Naive thymus-derived CD8-positive, alpha-beta T cell (primary cell): ENCODE results near the gene GPR83. TPM values are rescaled to one million over a fixed set of nuclear protein-coding genes. Genes with fewer than 3 reads are reported as not detected.

Experiments
- ATAC-seq, 2 donors: fragments of 150-1000 bp; cut with Tn5 transposase in 1 of 2; sonication (Bioruptor Pico), chemical (Tn5 transposase) in 1 of 2; 1 replicate in 1 of 2; 2 replicates in 1 of 2; pipeline ENCODE4 v1.10.0; 2021; ENCODE audit warnings: mild to moderate bottlenecking in 2 of 2, moderate library complexity in 2 of 2
- POLR2A ChIA-PET: fragments of 350-600 bp; sonication (Branson Sonifier 250); formaldehyde crosslinking; loops from one replicate; lab custom pipeline; 2021; ENCODE audit warnings: antibody characterized with exemption; lab: Charles Lee
- DNase-seq, 10 donors: peaks; one replicate each; pipeline versions ENCODE4 v3.0.0 to v3.0.0-alpha.2; 2020 to 2022
- H3K27ac Mint-ChIP-seq, 10 donors: one replicate each; pipeline ENCODE4 v1.8.0; 2020 to 2022; ENCODE audit warnings: mild to moderate bottlenecking in 10 of 10, mixed read lengths in 10 of 10, moderate library complexity in 4 of 10, inconsistent platforms in 1 of 10
- H3K27me3 Mint-ChIP-seq, 5 donors: one replicate each; pipeline ENCODE4 v1.8.0; 2021 to 2022; ENCODE audit warnings: mixed read lengths in 5 of 5
- H3K36me3 Mint-ChIP-seq, 3 donors: one replicate each; pipeline ENCODE4 v1.8.0; 2020 to 2022; ENCODE audit warnings: mixed read lengths in 3 of 3, mild to moderate bottlenecking in 2 of 3, inconsistent platforms in 1 of 3
- H3K4me1 Mint-ChIP-seq, 4 donors: one replicate each; pipeline ENCODE4 v1.8.0; 2021 to 2022; ENCODE audit warnings: mixed read lengths in 4 of 4
- H3K4me3 Mint-ChIP-seq, 10 donors: one replicate each; pipeline ENCODE4 v1.8.0; 2020 to 2022; ENCODE audit warnings: mild to moderate bottlenecking in 10 of 10, mixed read lengths in 10 of 10, moderate library complexity in 6 of 10, inconsistent platforms in 1 of 10
- H3K9me3 Mint-ChIP-seq, 9 donors: one replicate each; pipeline ENCODE4 v1.8.0; 2020 to 2022; ENCODE audit warnings: mixed read lengths in 9 of 9, mild to moderate bottlenecking in 3 of 9, inconsistent platforms in 1 of 9, moderate library complexity in 1 of 9
- polyA plus RNA-seq, 3 donors: library from polyadenylated mRNA; unstranded; fragments of 300-500 nt; fragmentation: Illumina TruSeq; gene quantifications; one replicate each; pipeline ENCODE4 v1.2.3, GENCODE V29; 2021
- total RNA-seq, 8 experiments: library from RNA in 2 of 8; stranded (reverse) in 2 of 8; gene quantifications; one replicate each; pipeline ENCODE4 v1.2.3 and lab custom pipeline; 2021 to 2026

Gene GPR83
- total RNA-seq, result under 1 TPM; 0.11 to 0.29 TPM
- polyA plus RNA-seq, result under 1 TPM in 1 of 3 donors, not detected in 2; 0.14 TPM
- total RNA-seq (lab: John Stamatoyannopoulos, UW), result 0.21 to 0.71 (median 0.42) reads per million in 6 experiments

- Mint-ChIP-seq H3K27ac (no peak within 1 kb of the TSS), H3K4me1 (peaks cover 7 to 12% (median 9%) of the 10 kb centered on the region in 4 donors), H3K9me3 (peaks cover 0 to 53% (median 36%) of the 10 kb centered on the region in 9 donors), H3K27me3 (peaks cover 28 to 61% (median 50%) of the 10 kb centered on the region in 5 donors), H3K4me3 (peak within 1 kb of the TSS in 8 of 10 donors; percentile 1 to 64 (median 14)), H3K36me3 (peaks cover 3 to 22% (median 8%) of the 10 kb centered on the region in 3 donors)
- no peak for ATAC-seq
- POLR2A ChIA-PET, result no interaction called here
- no peak for DNase-seq
Observed at GRCh38 chr11:94400839-94401772, at the start of gene GPR83. TSS of gene GPR83 (minus strand) at chr11:94401419. CDS start at chr11:94401247, 172 bp downstream.

GRCh38 chr11:94450048-94450447, 48.8 kb upstream of the GPR83 start:
- Mint-ChIP-seq H3K4me3 (no peak overlapping the region), H3K27ac (no peak overlapping the region), H3K36me3 (peaks cover 12 to 68% (median 26%) of the 10 kb centered on the region in 3 donors), H3K27me3 (no peaks in the 10 kb centered on the region), H3K4me1 (peaks cover 0 to 1% (median 0%) of the 10 kb centered on the region in 4 donors), H3K9me3 (peaks cover 0 to 6% (median 0%) of the 10 kb centered on the region in 9 donors)
- POLR2A ChIA-PET, result no interaction called here
- DNase-seq, result no peak
- ATAC-seq, result no peak

GRCh38 chr11:94449437-94449836, 48.2 kb upstream of the GPR83 start:
- POLR2A ChIA-PET, result no interaction called here
- Mint-ChIP-seq H3K36me3 (peaks cover 12 to 69% (median 24%) of the 10 kb centered on the region in 3 donors), H3K27ac (no peak overlapping the region), H3K4me1 (peaks cover 0 to 1% (median 0%) of the 10 kb centered on the region in 4 donors), H3K9me3 (peaks cover 0 to 6% (median 0%) of the 10 kb centered on the region in 9 donors), H3K4me3 (no peak overlapping the region), H3K27me3 (no peaks in the 10 kb centered on the region)
- DNase-seq (no peak), ATAC-seq (no peak)

GRCh38 chr11:94449029-94449428, 47.8 kb upstream of the GPR83 start:
- Mint-ChIP-seq H3K4me1 (peaks cover 0 to 1% (median 0%) of the 10 kb centered on the region in 4 donors), H3K27ac (no peak overlapping the region), H3K27me3 (no peaks in the 10 kb centered on the region), H3K9me3 (peaks cover 0 to 6% (median 0%) of the 10 kb centered on the region in 9 donors), H3K4me3 (no peak overlapping the region), H3K36me3 (peaks cover 16 to 70% (median 28%) of the 10 kb centered on the region in 3 donors)
- DNase-seq (no peak), ATAC-seq (no peak)
- POLR2A ChIA-PET, result no interaction called here

GRCh38 chr11:94447149-94447548, 45.9 kb upstream of the GPR83 start:
- H3K27ac Mint-ChIP-seq, result no peak overlapping the region
- no peaks in the 10 kb centered on the region for H3K9me3 Mint-ChIP-seq
- POLR2A ChIA-PET, result no interaction called here
- ATAC-seq, result no peak
- no peaks in the 10 kb centered on the region for H3K4me1 Mint-ChIP-seq
- H3K4me3 Mint-ChIP-seq, result no peak overlapping the region
- H3K27me3 Mint-ChIP-seq, result no peaks in the 10 kb centered on the region
- no peak for DNase-seq
- H3K36me3 Mint-ChIP-seq, result peaks cover 11 to 77% (median 31%) of the 10 kb centered on the region in 3 donors

- ATAC-seq, result no peak
- Mint-ChIP-seq H3K4me1 (no peaks in the 10 kb centered on the region), H3K27me3 (no peaks in the 10 kb centered on the region), H3K9me3 (no peaks in the 10 kb centered on the region), H3K27ac (no peak overlapping the region), H3K36me3 (peaks cover 11 to 81% (median 42%) of the 10 kb centered on the region in 3 donors), H3K4me3 (no peak overlapping the region)
- DNase-seq, result no peak
- POLR2A ChIA-PET, result no interaction called here
Observed at GRCh38 chr11:94445641-94446040, 44.4 kb upstream of the GPR83 start.

GRCh38 chr11:94433049-94433448, 31.8 kb upstream of the GPR83 start:
- Mint-ChIP-seq H3K4me3 (no peak overlapping the region), H3K27ac (no peak overlapping the region), H3K27me3 (no peaks in the 10 kb centered on the region), H3K36me3 (peaks cover 36 to 85% (median 76%) of the 10 kb centered on the region in 3 donors), H3K4me1 (peaks cover 0 to 3% (median 0%) of the 10 kb centered on the region in 4 donors), H3K9me3 (peaks cover 0 to 4% (median 0%) of the 10 kb centered on the region in 9 donors)
- no peak for ATAC-seq
- POLR2A ChIA-PET, result no interaction called here
- DNase-seq, result no peak

GRCh38 chr11:94424662-94425061, 23.4 kb upstream of the GPR83 start:
- POLR2A ChIA-PET, result no interaction called here
- ATAC-seq, result no peak
- no peaks in the 10 kb centered on the region for H3K27me3 Mint-ChIP-seq
- peaks cover 0 to 6% (median 0%) of the 10 kb centered on the region in 9 donors for H3K9me3 Mint-ChIP-seq
- DNase-seq, result no peak
- peak overlapping the region in 3 of 10 donors; percentile 10 to 58 (median 16) for H3K27ac Mint-ChIP-seq
- no peak overlapping the region for H3K4me3 Mint-ChIP-seq
- H3K36me3 Mint-ChIP-seq, result peaks cover 37 to 85% (median 68%) of the 10 kb centered on the region in 3 donors
- peaks cover 0 to 7% (median 5%) of the 10 kb centered on the region in 4 donors for H3K4me1 Mint-ChIP-seq

- H3K27me3 Mint-ChIP-seq, result no peaks in the 10 kb centered on the region
- peaks cover 0 to 7% (median 5%) of the 10 kb centered on the region in 4 donors for H3K4me1 Mint-ChIP-seq
- no peak for DNase-seq
- ATAC-seq, result no peak
- H3K4me3 Mint-ChIP-seq, result no peak overlapping the region
- H3K27ac Mint-ChIP-seq, result peak overlapping the region in 1 of 10 donors; percentile 10
- peaks cover 0 to 6% (median 0%) of the 10 kb centered on the region in 9 donors for H3K9me3 Mint-ChIP-seq
- POLR2A ChIA-PET, result no interaction called here
- H3K36me3 Mint-ChIP-seq, result peaks cover 35 to 83% (median 64%) of the 10 kb centered on the region in 3 donors
Observed at GRCh38 chr11:94424011-94424410, 22.8 kb upstream of the GPR83 start.

- H3K4me1 Mint-ChIP-seq, result peaks cover 0 to 7% (median 5%) of the 10 kb centered on the region in 4 donors
- H3K9me3 Mint-ChIP-seq, result peaks cover 0 to 6% (median 0%) of the 10 kb centered on the region in 9 donors
- H3K27me3 Mint-ChIP-seq, result no peaks in the 10 kb centered on the region
Observed at GRCh38 chr11:94423507-94423906, 22.3 kb upstream of the GPR83 start.

GRCh38 chr11:94418123-94418765, 17.0 kb upstream of the GPR83 start:
- Mint-ChIP-seq H3K36me3 (peaks cover 9 to 62% (median 20%) of the 10 kb centered on the region in 3 donors), H3K9me3 (no peaks in the 10 kb centered on the region), H3K4me1 (no peaks in the 10 kb centered on the region), H3K4me3 (no peak overlapping the region), H3K27me3 (no peaks in the 10 kb centered on the region), H3K27ac (no peak overlapping the region)
- POLR2A ChIA-PET, result no interaction called here
- ATAC-seq (no peak), DNase-seq (no peak)

More at GRCh38 chr11:94423507-94423906, 22.3 kb upstream of the GPR83 start:
- POLR2A ChIA-PET, result no interaction called here
- H3K4me3 Mint-ChIP-seq, result no peak overlapping the region
- H3K36me3 Mint-ChIP-seq, result peaks cover 30 to 83% (median 60%) of the 10 kb centered on the region in 3 donors
- ATAC-seq, result no peak
- peak in 1 of 10 donors; percentile 44 for DNase-seq
- H3K27ac Mint-ChIP-seq, result no peak overlapping the region

- no peak overlapping the region for H3K27ac Mint-ChIP-seq
- H3K4me1 Mint-ChIP-seq, result no peaks in the 10 kb centered on the region
- H3K36me3 Mint-ChIP-seq, result peaks cover 14 to 60% (median 17%) of the 10 kb centered on the region in 3 donors
- no peak for DNase-seq
- H3K9me3 Mint-ChIP-seq, result peaks cover 0 to 4% (median 0%) of the 10 kb centered on the region in 9 donors
- no peak for ATAC-seq
- H3K27me3 Mint-ChIP-seq, result no peaks in the 10 kb centered on the region
- POLR2A ChIA-PET, result no interaction called here
- no peak overlapping the region for H3K4me3 Mint-ChIP-seq
Observed at GRCh38 chr11:94417386-94417987, 16.3 kb upstream of the GPR83 start.
